H1 (cell line): ENCODE measurements around the gene TRAPPC3. TPM values are rescaled to one million over a fixed set of nuclear protein-coding genes. Genes with fewer than 3 reads are reported as not detected.

Experiments used
- CTCF ChIA-PET: fragments of 300-600 bp; sonication (Branson Sonifier 250); formaldehyde crosslinking; loops from one replicate; lab custom pipeline; 2021; ENCODE audit not compliant: partially characterized antibody; lab: Charles Lee
- POLR2A ChIA-PET: fragments of 300-600 bp; sonication (Branson Sonifier 250); formaldehyde crosslinking; loops from one replicate; lab custom pipeline; 2021; ENCODE audit warnings: inconsistent platforms; ENCODE audit not compliant: partially characterized antibody; lab: Charles Lee
- DNase-seq, 2 experiments: peaks; one replicate each; pipeline versions ENCODE4 v3.0.0 to v3.0.0-alpha.2; 2010 to 2022; ENCODE audit warnings: low spot score in 2 of 2, low read depth in 1 of 2, mixed read lengths in 1 of 2
- FAIRE-seq: peaks from 2 replicates; lab custom pipeline; 2011; peaks lifted over from hg19 to GRCh38; lab: Jason Lieb, UNC
- H2AFZ ChIP-seq: 2 replicates; pipeline ENCODE4 v1.8.1; 2012; ENCODE audit warnings: low read length, inconsistent platforms
- H2AK5ac ChIP-seq: 2 replicates; pipeline ENCODE4 v1.6.1; 2013; ENCODE audit warnings: low read depth, low read length
- H2BK120ac ChIP-seq: replicated peaks from 2 replicates; pipeline ENCODE3; 2013; ENCODE audit warnings: low read depth, low read length, inconsistent platforms
- H2BK12ac ChIP-seq: 2 replicates; pipeline ENCODE4 v1.6.1; 2013; ENCODE audit warnings: low read depth, low read length
- H2BK15ac ChIP-seq: 2 replicates; pipeline ENCODE4 v1.6.1; 2013; ENCODE audit warnings: low read length
- H2BK20ac ChIP-seq: 2 replicates; pipeline ENCODE4 v1.6.1; 2013; ENCODE audit warnings: low read length
- H2BK5ac ChIP-seq: 2 replicates; pipeline ENCODE4 v1.6.1; 2013; ENCODE audit warnings: low read depth, low read length
- H3K14ac ChIP-seq: 2 replicates; pipeline ENCODE4 v1.6.1; 2013; ENCODE audit warnings: inconsistent platforms; ENCODE audit not compliant: insufficient read length
- H3K18ac ChIP-seq: 2 replicates; pipeline ENCODE4 v1.6.1; 2013; ENCODE audit warnings: low read length; ENCODE audit errors: extremely low read depth
- H3K23ac ChIP-seq: 2 replicates; pipeline ENCODE4 v1.6.1; 2013; ENCODE audit warnings: inconsistent platforms; ENCODE audit not compliant: insufficient read length
- H3K23me2 ChIP-seq: 2 replicates; pipeline ENCODE4 v1.6.1; 2013; ENCODE audit warnings: low read depth, low read length
- H3K27ac ChIP-seq: 2 replicates; pipeline ENCODE4 v1.6.1; 2011; ENCODE audit warnings: low read depth, low read length, inconsistent platforms
- H3K27me3 ChIP-seq, 4 experiments: replicated peaks in 1 of 4; 1 replicate in 1 of 4; 2 replicates in 3 of 4; pipeline versions ENCODE4 v1.6.1 to v1.8.1; 2011 to 2013; ENCODE audit warnings: low read length in 3 of 4, mild to moderate bottlenecking in 3 of 4, inconsistent platforms in 2 of 4, mixed read lengths in 2 of 4, moderate library complexity in 1 of 4; ENCODE audit not compliant: control insufficient read depth in 3 of 4, insufficient read depth in 3 of 4; ENCODE audit errors: extremely low read depth in 1 of 4
- H3K36me3 ChIP-seq, 4 experiments: 2 replicates each; pipeline versions ENCODE4 v1.6.1 to v1.8.1; 2011 to 2013; ENCODE audit warnings: mild to moderate bottlenecking in 4 of 4, low read length in 3 of 4, moderate library complexity in 2 of 4, control low read depth in 1 of 4, inconsistent platforms in 1 of 4; ENCODE audit not compliant: insufficient read depth in 4 of 4, control insufficient read depth in 2 of 4
- H3K4ac ChIP-seq: replicated peaks from 2 replicates; pipeline ENCODE3; 2013; ENCODE audit warnings: low read length, low read depth, mixed read lengths, inconsistent platforms; ENCODE audit not compliant: insufficient read length
- H3K4me1 ChIP-seq, 4 experiments: replicated peaks in 1 of 4; 1 replicate in 1 of 4; 2 replicates in 3 of 4; pipeline versions ENCODE4 v1.6.1 to v1.8.1; 2011 to 2013; ENCODE audit warnings: low read length in 3 of 4, inconsistent platforms in 2 of 4, mixed read lengths in 1 of 4; ENCODE audit not compliant: insufficient read depth in 4 of 4, control insufficient read depth in 3 of 4
- H3K4me2 ChIP-seq, 2 experiments: 2 replicates each; pipeline versions ENCODE4 v1.6.1 to v1.8.1; 2011 to 2013; ENCODE audit warnings: low read depth in 2 of 2, low read length in 2 of 2, control low read depth in 1 of 2, inconsistent platforms in 1 of 2, mild to moderate bottlenecking in 1 of 2; ENCODE audit not compliant: insufficient read depth in 1 of 2
- H3K4me3 ChIP-seq, 4 experiments: fragments of 200-600, 300-600 bp in 1 of 4; sonication (generic), shearing (Covaris generic), sonication (Bioruptor Twin) in 1 of 4; 2 replicates each; pipeline versions ENCODE4 v1.5.1 to v1.8.1; 2011 to 2016; ENCODE audit warnings: low read length in 4 of 4, low read depth in 3 of 4, control low read depth in 2 of 4, inconsistent platforms in 2 of 4, mild to moderate bottlenecking in 2 of 4, mixed read lengths in 1 of 4, moderate library complexity in 1 of 4; ENCODE audit not compliant: insufficient read depth in 2 of 4; ENCODE audit errors: extremely low read depth in 1 of 4
- H3K56ac ChIP-seq: replicated peaks from 2 replicates; pipeline ENCODE3; 2013; ENCODE audit warnings: low read depth, mild to moderate bottlenecking, mixed read lengths, low read length, inconsistent platforms; ENCODE audit not compliant: insufficient read length
- H3K79me1 ChIP-seq: 2 replicates; pipeline ENCODE4 v1.6.1; 2013; ENCODE audit warnings: low read depth, low read length, control low read depth
- H3K79me2 ChIP-seq, 2 experiments: 2 replicates each; pipeline versions ENCODE4 v1.6.1 to v1.8.1; 2012 to 2013; ENCODE audit warnings: low read length in 2 of 2, mild to moderate bottlenecking in 2 of 2, inconsistent platforms in 1 of 2; ENCODE audit not compliant: insufficient read depth in 2 of 2, control insufficient read depth in 1 of 2
- H3K9ac ChIP-seq, 4 experiments: replicated peaks in 1 of 4; 1 replicate in 1 of 4; 2 replicates in 3 of 4; pipeline versions ENCODE4 v1.6.1 to v1.8.1; 2011 to 2013; ENCODE audit warnings: low read depth in 3 of 4, low read length in 3 of 4, control low read depth in 2 of 4, mild to moderate bottlenecking in 2 of 4, moderate library complexity in 2 of 4, inconsistent platforms in 1 of 4; ENCODE audit errors: extremely low read depth in 1 of 4
- H3K9me3 ChIP-seq, 2 experiments: 2 replicates each; pipeline versions ENCODE4 v1.6.1 to v1.8.1; 2012 to 2013; ENCODE audit warnings: mild to moderate bottlenecking in 2 of 2, moderate library complexity in 2 of 2, control low read depth in 1 of 2, inconsistent platforms in 1 of 2, low read depth in 1 of 2, low read length in 1 of 2, mixed read lengths in 1 of 2; ENCODE audit not compliant: insufficient read depth in 2 of 2
- H4K20me1 ChIP-seq, 2 experiments: replicated peaks in 1 of 2; 2 replicates each; pipeline versions ENCODE3 to v1.8.1; 2011 to 2013; ENCODE audit warnings: inconsistent platforms in 2 of 2, low read length in 2 of 2, mild to moderate bottlenecking in 1 of 2; ENCODE audit not compliant: insufficient read depth in 2 of 2, control insufficient read depth in 1 of 2
- H4K5ac ChIP-seq: 2 replicates; pipeline ENCODE4 v1.6.1; 2013; ENCODE audit warnings: low read length, low read depth, mixed read lengths, inconsistent platforms; ENCODE audit not compliant: insufficient read length
- H4K8ac ChIP-seq: 2 replicates; pipeline ENCODE4 v1.8.0; 2013; ENCODE audit warnings: mild to moderate bottlenecking, moderate library complexity, low read length, inconsistent platforms; ENCODE audit not compliant: insufficient read depth; ENCODE audit errors: extremely low read depth
- H4K91ac ChIP-seq: replicated peaks from 2 replicates; pipeline ENCODE3; 2013; ENCODE audit warnings: low read length, mixed read lengths, inconsistent platforms; ENCODE audit not compliant: insufficient read length
- ATF3 ChIP-seq: IDR thresholded peaks from 2 replicates; pipeline ENCODE4 v1.6.1; 2011; ENCODE audit warnings: low read depth, mild to moderate bottlenecking, low read length; ENCODE audit not compliant: insufficient read depth
- BACH1 ChIP-seq: IDR thresholded peaks from 2 replicates; pipeline ENCODE4 v1.6.1; 2012; ENCODE audit warnings: low read length, improper control_type of control experiment
- BRCA1 ChIP-seq: IDR thresholded peaks from 2 replicates; pipeline ENCODE4 v1.6.1; 2012; ENCODE audit warnings: low read depth, low read length, improper control_type of control experiment
- CBX5 ChIP-seq: fragments of 300-800, 300-1000 bp; sonication (generic); IDR thresholded peaks from 2 replicates; pipeline ENCODE4 v1.7.1; 2016; ENCODE audit warnings: antibody characterized with exemption, low read length, low read depth
- CHD1 ChIP-seq: IDR thresholded peaks from 2 replicates; pipeline ENCODE4 v1.6.1; 2012; ENCODE audit warnings: low read depth, low read length, improper control_type of control experiment
- EZH2 ChIP-seq: fragments of 200-600 bp; sonication (generic); IDR thresholded peaks from 2 replicates; pipeline ENCODE4 v1.7.1; 2012; ENCODE audit warnings: low read depth, mild to moderate bottlenecking, moderate library complexity, low read length, inconsistent platforms; ENCODE audit not compliant: severe bottlenecking
- JUN ChIP-seq: IDR thresholded peaks from 2 replicates; pipeline ENCODE4 v1.6.1; 2011; ENCODE audit warnings: low read depth, mild to moderate bottlenecking, improper control_type of control experiment, low read length
- KDM4A ChIP-seq: IDR thresholded peaks from one replicate; pipeline ENCODE4 v1.7.1; 2012; ENCODE audit warnings: low read depth, mild to moderate bottlenecking, moderate library complexity, low read length, inconsistent platforms; ENCODE audit not compliant: severe bottlenecking
- NRF1 ChIP-seq: IDR thresholded peaks from 2 replicates; pipeline ENCODE4 v1.6.1; 2011; ENCODE audit warnings: mild to moderate bottlenecking, low read depth, low read length, improper control_type of control experiment
- SIN3A ChIP-seq, 2 experiments: IDR thresholded peaks in 1 of 2; conservative IDR thresholded peaks in 1 of 2; 2 replicates each; pipeline ENCODE4 v1.6.1; 2011 to 2012; ENCODE audit warnings: low read length in 2 of 2, improper control_type of control experiment in 1 of 2, low read depth in 1 of 2, mild to moderate bottlenecking in 1 of 2
- SIX5 ChIP-seq: IDR thresholded peaks from 2 replicates; pipeline ENCODE4 v1.6.1; 2011; ENCODE audit warnings: mild to moderate bottlenecking, low read depth, low read length
- SP2 ChIP-seq: IDR thresholded peaks from 2 replicates; pipeline ENCODE4 v1.6.1; 2012; ENCODE audit warnings: mild to moderate bottlenecking, low read length, inconsistent platforms
- TAF7 ChIP-seq: optimal IDR thresholded peaks from 2 replicates; pipeline ENCODE3; 2011; ENCODE audit warnings: low read depth, mild to moderate bottlenecking, inconsistent platforms, low read length, moderate library complexity, borderline replicate concordance
- WGBS, 2 experiments: shearing (Covaris generic) in 1 of 2; methylation state at CpG; one replicate each; pipeline versions ENCODE4 v1.1.6 to v1.1.7; 2013 to 2015; ENCODE audit warnings: low lambda C conversion rate in 2 of 2, mixed read lengths in 2 of 2, inconsistent platforms in 1 of 2, low coverage in 1 of 2, missing lambda C conversion rate in 1 of 2; ENCODE audit not compliant: insufficient replicate concordance in 2 of 2, insufficient coverage in 1 of 2, insufficient read length in 1 of 2; ENCODE audit errors: extremely low coverage in 1 of 2, missing lambda C conversion rate in 1 of 2; 5-methylcytosine and 5-hydroxymethylcytosine counted together
- polyA plus RNA-seq, 7 experiments: library from polyadenylated mRNA; depleted of rRNA in 3 of 7; stranded (reverse) in 5 of 7; unstranded in 2 of 7; fragments of >200 nt in 5 of 7; fragments of 200-250 nt in 2 of 7; gene quantifications; 1 replicate in 5 of 7; 2 replicates in 1 of 7; 4 replicates in 1 of 7; pipeline versions ENCODE4 v1.2.1 to v1.2.3, GENCODE V29; 2011 to 2013; ENCODE audit warnings: missing spikeins in 2 of 7, mixed read lengths in 2 of 7
- total RNA-seq: library from RNA; stranded (reverse); fragmentation: NEBNext Ultra II Directional; extraction: Animal tissue kit (Norgen Biotek cat#: 25700); gene quantifications from 2 replicates; pipeline ENCODE4 v1.2.1, GENCODE V29; 2021

TRAPPC3 gene
- total and polyA plus RNA-seq, 2 of the 8 experiments (the other 6 are each of a cell fraction or from before 2014, with no cell fraction given): 47.8 to 51.0 TPM

DNA sequence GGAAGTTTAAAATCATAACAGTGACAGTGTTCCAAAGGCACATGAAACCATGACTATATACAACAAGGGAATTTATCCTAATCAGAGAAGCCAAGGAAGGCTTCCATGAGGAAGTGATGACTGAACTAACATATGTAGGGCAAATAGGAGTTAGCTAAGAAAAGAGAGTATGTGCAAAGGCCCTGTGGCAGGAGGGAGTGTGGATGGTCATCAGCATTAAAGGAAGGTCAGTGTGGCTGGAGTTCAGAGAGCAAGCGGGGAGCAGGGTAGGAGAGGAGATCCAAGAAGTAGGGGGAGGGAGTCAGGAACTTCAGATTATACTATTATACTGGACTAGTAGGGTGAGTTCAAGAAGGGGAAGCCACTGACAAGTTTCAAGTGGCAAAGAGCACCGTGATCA, 15.1 kb upstream of the TRAPPC3 start:
- Histone ChIP-seq H4K5ac (no peak overlapping the region), H3K23me2 (no peaks in the 10 kb centered on the region), H2BK12ac (no peak overlapping the region), H3K23ac (no peak overlapping the region), H2BK120ac (no peak overlapping the region), H3K14ac (no peak overlapping the region), H3K4me2 (no peak overlapping the region), H2BK15ac (no peak overlapping the region), H2BK5ac (no peak overlapping the region), H2BK20ac (no peak overlapping the region), H3K36me3 (no peaks in the 10 kb centered on the region), H3K9ac (no peak overlapping the region), H3K4me1 (peaks cover 0 to 16% (median 7%) of the 10 kb centered on the region in 4 experiments; a peak in 6 of 7 replicates), H3K56ac (no peak overlapping the region), H2AFZ (no peak overlapping the region), H3K4ac (no peak overlapping the region), H3K79me1 (peaks cover 5% of the 10 kb centered on the region; the same call in 1 of the 2 replicates), H3K27me3 (no peaks in the 10 kb centered on the region), H3K79me2 (peaks cover 0 to 34% of the 10 kb centered on the region in 2 experiments; a peak in 3 of 4 replicates), H4K20me1 (peaks cover 0 to 25% of the 10 kb centered on the region in 2 experiments), H3K27ac (no peak overlapping the region), H3K4me3 (no peak overlapping the region), H2AK5ac (no peak overlapping the region; the same call in 1 of the 2 replicates), H3K9me3 (no peaks in the 10 kb centered on the region), H3K18ac (no peak overlapping the region), H4K8ac (no peak overlapping the region), H4K91ac (no peak overlapping the region)
- FAIRE-seq (no peak), DNase-seq (no peak)
- POLR2A ChIA-PET: interaction anchor here (1.2 to 1.4 kb wide), 2 partner anchors 11 to 67 kb away, joined by 4 to 5 read pairs; no protein-coding TSS in a partner anchor
- 86% methylated on average over 2 of the region's 2 CpGs; no CpG with 5 or more reads in 1 of the 2 experiments for WGBS, 2 experiments
- CTCF ChIA-PET: interaction anchor here (1.4 to 17.6 kb wide), 4 partner anchors 9 to 24 kb away, joined by 5 to 233 read pairs (median 74); partner anchors contain the start of gene TRAPPC3
- TF ChIP-seq JUN: no peak
- TF ChIP-seq CHD1: no peak
- no peak for TF ChIP-seq BACH1
- no peak for TF ChIP-seq SIX5
- TF ChIP-seq TAF7: no peak
- TF ChIP-seq NRF1: no peak
- no peak for TF ChIP-seq EZH2
- TF ChIP-seq SIN3A (conservative IDR thresholded peaks at IDR 0.05 in 1 of 2, IDR thresholded peaks at IDR 0.05 in 1 of 2; ENCODE audit: low read depth in 1 of 2, low read length in 2 of 2): no peak
- no peak for TF ChIP-seq KDM4A
- TF ChIP-seq CBX5: no peak
- TF ChIP-seq BRCA1: no peak
- no peak for TF ChIP-seq SP2
- TF ChIP-seq ATF3: no peak
